WTC11 (cell line): ENCODE measurements around the gene SMCO2. TPM values are rescaled to one million over a fixed set of nuclear protein-coding genes. Genes with fewer than 3 reads are reported as not detected.

Source experiments
- ATAC-seq: fragments of 200-7000 bp; cut with Tn5 transposase; 2 replicates; pipeline ENCODE4 v1.10.0; 2021; ENCODE audit warnings: mild to moderate bottlenecking, moderate library complexity
- CTCF ChIA-PET: fragments of 300-600 bp; sonication (Branson Sonifier 250); formaldehyde crosslinking; loops from one replicate; lab custom pipeline; 2021; ENCODE audit warnings: antibody characterized with exemption; lab: Charles Lee
- POLR2A ChIA-PET: fragments of 350-600 bp; sonication (Branson Sonifier 250); formaldehyde crosslinking; loops from one replicate; lab custom pipeline; 2021; ENCODE audit warnings: antibody characterized with exemption; lab: Charles Lee
- DNase-seq: peaks from one replicate; pipeline ENCODE4 v3.0.0; 2021; ENCODE audit warnings: low spot score
- H3K27ac Mint-ChIP-seq: 2 replicates; pipeline ENCODE4 v1.8.0; 2021; ENCODE audit warnings: mixed read lengths
- H3K27me3 Mint-ChIP-seq: 2 replicates; pipeline ENCODE4 v1.8.0; 2021; ENCODE audit warnings: low read depth, mild to moderate bottlenecking, moderate library complexity, mixed read lengths
- H3K36me3 Mint-ChIP-seq: 2 replicates; pipeline ENCODE4 v1.8.0; 2021; ENCODE audit warnings: mixed read lengths
- H3K4me1 Mint-ChIP-seq: 2 replicates; pipeline ENCODE4 v1.8.0; 2022; ENCODE audit warnings: mixed read lengths
- H3K4me3 Mint-ChIP-seq: 2 replicates; pipeline ENCODE4 v1.8.0; 2021; ENCODE audit warnings: mild to moderate bottlenecking, moderate library complexity, mixed read lengths
- H3K9me3 Mint-ChIP-seq: 2 replicates; pipeline ENCODE4 v1.8.0; 2021; ENCODE audit warnings: mixed read lengths
- CTCF ChIP-seq: fragments of 200-600 bp; IDR thresholded peaks from 2 replicates; pipeline ENCODE4 v1.8.0; 2022; ENCODE audit warnings: antibody characterized with exemption
- ESRRA ChIP-seq: sonication (generic); formaldehyde crosslinking; IDR thresholded peaks from 2 replicates; pipeline ENCODE4 v1.8.1; 2022; ENCODE audit warnings: mild to moderate bottlenecking, missing genetic modification reagents, borderline replicate concordance
- GABPB1 ChIP-seq: sonication (generic); formaldehyde crosslinking; IDR thresholded peaks from 2 replicates; pipeline ENCODE4 v1.8.1; 2023; ENCODE audit warnings: mild to moderate bottlenecking, missing genetic modification reagents
- GRHL2 ChIP-seq: fragments of 250-450 bp; sonication (Bioruptor Pico); IDR thresholded peaks from 2 replicates; pipeline ENCODE4 v1.8.0; 2022; ENCODE audit warnings: mild to moderate bottlenecking, moderate library complexity; ENCODE audit not compliant: insufficient replicate concordance, severe bottlenecking
- JAZF1 ChIP-seq: fragments of 250-450 bp; sonication (Bioruptor Pico); IDR thresholded peaks from 2 replicates; pipeline ENCODE4 v1.9.0; 2021; ENCODE audit warnings: moderate library complexity, mild to moderate bottlenecking, inconsistent platforms
- MLX ChIP-seq: sonication (generic); formaldehyde crosslinking; IDR thresholded peaks from 2 replicates; pipeline ENCODE4 v1.8.1; 2023; ENCODE audit warnings: mild to moderate bottlenecking, missing genetic modification reagents, moderate library complexity
- MYBL2 ChIP-seq: sonication (generic); formaldehyde crosslinking; IDR thresholded peaks from 2 replicates; pipeline ENCODE4 v1.8.1; 2023; ENCODE audit warnings: mild to moderate bottlenecking, moderate library complexity, missing genetic modification reagents
- NFYB ChIP-seq: sonication (generic); formaldehyde crosslinking; conservative IDR thresholded peaks from 2 replicates; pipeline ENCODE4 v1.8.0; 2022; ENCODE audit warnings: low read depth, missing genetic modification reagents
- PRRX2 ChIP-seq: fragments of 250-450 bp; sonication (Bioruptor Pico); IDR thresholded peaks from 2 replicates; pipeline ENCODE4 v1.8.0; 2021; ENCODE audit warnings: mild to moderate bottlenecking
- TCF7 ChIP-seq: sonication (generic); formaldehyde crosslinking; IDR thresholded peaks from 2 replicates; pipeline ENCODE4 v1.8.0; 2022; ENCODE audit warnings: mild to moderate bottlenecking, low read depth, missing genetic modification reagents, moderate library complexity
- TP53 ChIP-seq: sonication (generic); formaldehyde crosslinking; IDR thresholded peaks from 2 replicates; pipeline ENCODE4 v1.8.1; 2023; ENCODE audit warnings: mild to moderate bottlenecking, missing genetic modification reagents
- ZBTB21 ChIP-seq: sonication (generic); formaldehyde crosslinking; IDR thresholded peaks from 2 replicates; pipeline ENCODE4 v1.8.1; 2023; ENCODE audit warnings: mild to moderate bottlenecking, missing genetic modification reagents, borderline replicate concordance
- ZNF671 ChIP-seq: fragments of 250-450 bp; sonication (Bioruptor Pico); IDR thresholded peaks from 2 replicates; pipeline ENCODE4 v1.8.0; 2021; ENCODE audit warnings: mild to moderate bottlenecking
- total RNA-seq: library from RNA; stranded (reverse); gene quantifications from 3 replicates; pipeline ENCODE4 v1.2.3, GENCODE V29; 2021
- TF ChIP-seq, protein P1 (sequence below): fragments of 250-450 bp; sonication (Bioruptor Pico); IDR thresholded peaks from 2 replicates; pipeline ENCODE4 v2.1.2; 2022; ENCODE audit warnings: mild to moderate bottlenecking, moderate library complexity
- TF ChIP-seq, protein P2 (sequence below): sonication (generic); formaldehyde crosslinking; IDR thresholded peaks from 2 replicates; pipeline ENCODE4 v1.8.0; 2023; ENCODE audit warnings: mild to moderate bottlenecking, missing genetic modification reagents
- TF ChIP-seq, protein P3 (sequence below): sonication (generic); formaldehyde crosslinking; IDR thresholded peaks from 2 replicates; pipeline ENCODE4 v1.8.1; 2022; ENCODE audit warnings: mild to moderate bottlenecking, missing genetic modification reagents, moderate library complexity, borderline replicate concordance
- TF ChIP-seq, protein P4 (sequence below): sonication (generic); formaldehyde crosslinking; IDR thresholded peaks from 2 replicates; pipeline ENCODE4 v1.8.0; 2023; ENCODE audit warnings: missing genetic modification reagents, mild to moderate bottlenecking, borderline replicate concordance

SMCO2 gene
- total RNA-seq, 1 experiment from 2014 or later: 0.52 TPM

GRCh38 chr12:27424631-27425230 lies 21.8 kb upstream of the SMCO2 start:
- Mint-ChIP-seq H3K9me3 (no peaks in the 10 kb centered on the region), H3K4me1 (peaks cover 4% of the 10 kb centered on the region), H3K36me3 (no peaks in the 10 kb centered on the region), H3K27ac (no peak overlapping the region), H3K4me3 (no peak overlapping the region), H3K27me3 (no peaks in the 10 kb centered on the region)
- no peak for DNase-seq
- ChIA-PET CTCF (interaction anchor here (0.6 to 1.1 kb wide), 14 partner anchors 9 to 238 kb away, joined by 3 to 8 read pairs (median 3); partner anchors contain the start of gene PPFIBP1), POLR2A (interaction anchor here (0.5 kb wide), 1 partner anchor 145 kb away, joined by 5 read pairs; no protein-coding TSS in a partner anchor)
- TF ChIP-seq ZBTB21: no peak
- TF ChIP-seq CTCF: peak; percentile 24; the same call in 1 of the 2 replicates
- TF ChIP-seq ESRRA (CRISPR knock-in tag): no peak
- ATAC-seq: peak; percentile 64

DNA sequence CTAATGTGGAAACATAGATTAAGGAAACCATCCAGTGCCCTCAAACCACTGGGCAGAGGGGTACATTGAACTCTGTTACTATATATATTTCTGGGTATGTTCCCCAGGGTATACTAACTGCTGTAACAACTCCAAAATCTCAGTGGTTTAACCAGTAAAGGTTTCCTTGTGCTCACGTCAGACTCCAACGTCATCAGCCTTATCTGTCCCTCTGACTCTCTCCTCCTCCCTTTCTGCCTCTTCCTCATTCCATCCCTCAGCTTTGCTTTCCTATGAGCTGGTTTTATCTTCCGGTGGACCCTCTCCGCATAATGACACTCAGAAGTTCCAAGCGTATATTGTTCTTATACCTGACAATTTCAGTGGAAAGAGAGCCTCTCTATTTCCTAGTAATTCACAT lies 21.2 kb upstream of the SMCO2 start:
- Mint-ChIP-seq H3K9me3 (no peaks in the 10 kb centered on the region), H3K27ac (no peak overlapping the region; the same call in 1 of the 2 replicates), H3K4me1 (peaks cover 4% of the 10 kb centered on the region), H3K27me3 (no peaks in the 10 kb centered on the region), H3K36me3 (no peaks in the 10 kb centered on the region), H3K4me3 (no peak overlapping the region)
- no peak for DNase-seq
- ATAC-seq: no peak
- ChIA-PET CTCF (interaction anchor here (1.0 to 1.1 kb wide), 7 partner anchors 9 to 237 kb away, joined by 3 to 8 read pairs (median 3); partner anchors contain the start of gene PPFIBP1), POLR2A (no interaction called here)
- TF ChIP-seq, protein P1, sequence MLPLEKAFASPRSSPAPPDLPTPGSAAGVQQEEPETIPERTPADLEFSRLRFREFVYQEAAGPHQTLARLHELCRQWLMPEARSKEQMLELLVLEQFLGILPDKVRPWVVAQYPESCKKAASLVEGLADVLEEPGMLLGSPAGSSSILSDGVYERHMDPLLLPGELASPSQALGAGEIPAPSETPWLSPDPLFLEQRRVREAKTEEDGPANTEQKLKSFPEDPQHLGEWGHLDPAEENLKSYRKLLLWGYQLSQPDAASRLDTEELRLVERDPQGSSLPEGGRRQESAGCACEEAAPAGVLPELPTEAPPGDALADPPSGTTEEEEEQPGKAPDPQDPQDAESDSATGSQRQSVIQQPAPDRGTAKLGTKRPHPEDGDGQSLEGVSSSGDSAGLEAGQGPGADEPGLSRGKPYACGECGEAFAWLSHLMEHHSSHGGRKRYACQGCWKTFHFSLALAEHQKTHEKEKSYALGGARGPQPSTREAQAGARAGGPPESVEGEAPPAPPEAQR (CRISPR knock-in tag): no peak

DNA sequence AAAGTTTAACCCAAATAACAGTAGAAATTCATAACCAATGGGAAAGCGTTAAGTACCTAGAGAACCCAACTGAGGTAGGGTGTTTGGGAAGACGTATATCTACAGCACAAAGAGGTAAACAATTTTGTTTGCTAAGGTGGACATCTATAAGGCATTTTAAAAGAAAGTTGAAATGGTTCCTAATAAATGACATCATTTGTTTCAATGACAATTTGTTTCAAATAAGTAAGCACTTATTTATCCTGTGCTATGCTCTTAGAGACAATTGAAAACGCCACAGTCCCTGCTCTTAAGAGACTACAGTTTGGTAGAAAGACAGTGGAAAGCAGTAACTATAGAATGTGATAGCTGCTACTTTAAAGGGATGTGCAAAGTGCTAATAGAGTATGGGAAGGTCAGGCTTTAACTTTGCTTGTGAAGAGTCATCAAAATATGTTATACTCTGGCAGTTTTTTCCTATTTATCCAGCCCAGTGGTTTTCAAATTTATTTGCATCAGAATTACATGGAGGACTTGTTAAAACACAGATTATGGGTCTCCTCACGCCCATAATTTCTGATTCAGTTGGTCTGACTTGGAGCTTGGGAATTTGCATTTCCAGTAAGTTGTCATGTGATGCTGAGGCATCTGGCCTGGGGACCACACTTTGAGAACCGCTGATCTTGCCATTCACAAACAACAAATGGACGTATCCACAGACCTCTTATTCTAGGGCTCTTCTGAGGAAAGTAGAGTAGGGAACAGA lies 19.6 kb upstream of the SMCO2 start:
- CTCF ChIA-PET: no interaction called here
- no peak overlapping the region for H3K27ac Mint-ChIP-seq

More for the DNA sequence above, 19.6 kb upstream of the SMCO2 start:
- ATAC-seq: no peak
- no peak for DNase-seq
- H3K4me1 Mint-ChIP-seq: peaks cover 4% of the 10 kb centered on the region
- H3K9me3 Mint-ChIP-seq: peaks cover 9% of the 10 kb centered on the region
- TF ChIP-seq TCF7 (CRISPR knock-in tag) (no peak), NFYB (CRISPR knock-in tag) (no peak), JAZF1 (CRISPR knock-in tag) (no peak), PRRX2 (no peak), MYBL2 (CRISPR knock-in tag) (no peak), MLX (no peak), GRHL2 (no peak), TP53 (CRISPR knock-in tag) (no peak), GABPB1 (CRISPR knock-in tag) (no peak), ZNF671 (CRISPR knock-in tag) (no peak)
- TF ChIP-seq, protein P2, sequence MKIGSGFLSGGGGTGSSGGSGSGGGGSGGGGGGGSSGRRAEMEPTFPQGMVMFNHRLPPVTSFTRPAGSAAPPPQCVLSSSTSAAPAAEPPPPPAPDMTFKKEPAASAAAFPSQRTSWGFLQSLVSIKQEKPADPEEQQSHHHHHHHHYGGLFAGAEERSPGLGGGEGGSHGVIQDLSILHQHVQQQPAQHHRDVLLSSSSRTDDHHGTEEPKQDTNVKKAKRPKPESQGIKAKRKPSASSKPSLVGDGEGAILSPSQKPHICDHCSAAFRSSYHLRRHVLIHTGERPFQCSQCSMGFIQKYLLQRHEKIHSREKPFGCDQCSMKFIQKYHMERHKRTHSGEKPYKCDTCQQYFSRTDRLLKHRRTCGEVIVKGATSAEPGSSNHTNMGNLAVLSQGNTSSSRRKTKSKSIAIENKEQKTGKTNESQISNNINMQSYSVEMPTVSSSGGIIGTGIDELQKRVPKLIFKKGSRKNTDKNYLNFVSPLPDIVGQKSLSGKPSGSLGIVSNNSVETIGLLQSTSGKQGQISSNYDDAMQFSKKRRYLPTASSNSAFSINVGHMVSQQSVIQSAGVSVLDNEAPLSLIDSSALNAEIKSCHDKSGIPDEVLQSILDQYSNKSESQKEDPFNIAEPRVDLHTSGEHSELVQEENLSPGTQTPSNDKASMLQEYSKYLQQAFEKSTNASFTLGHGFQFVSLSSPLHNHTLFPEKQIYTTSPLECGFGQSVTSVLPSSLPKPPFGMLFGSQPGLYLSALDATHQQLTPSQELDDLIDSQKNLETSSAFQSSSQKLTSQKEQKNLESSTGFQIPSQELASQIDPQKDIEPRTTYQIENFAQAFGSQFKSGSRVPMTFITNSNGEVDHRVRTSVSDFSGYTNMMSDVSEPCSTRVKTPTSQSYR: no peak
- TF ChIP-seq, protein P3, sequence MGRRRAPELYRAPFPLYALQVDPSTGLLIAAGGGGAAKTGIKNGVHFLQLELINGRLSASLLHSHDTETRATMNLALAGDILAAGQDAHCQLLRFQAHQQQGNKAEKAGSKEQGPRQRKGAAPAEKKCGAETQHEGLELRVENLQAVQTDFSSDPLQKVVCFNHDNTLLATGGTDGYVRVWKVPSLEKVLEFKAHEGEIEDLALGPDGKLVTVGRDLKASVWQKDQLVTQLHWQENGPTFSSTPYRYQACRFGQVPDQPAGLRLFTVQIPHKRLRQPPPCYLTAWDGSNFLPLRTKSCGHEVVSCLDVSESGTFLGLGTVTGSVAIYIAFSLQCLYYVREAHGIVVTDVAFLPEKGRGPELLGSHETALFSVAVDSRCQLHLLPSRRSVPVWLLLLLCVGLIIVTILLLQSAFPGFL (CRISPR knock-in tag): no peak
- TF ChIP-seq, protein P4, sequence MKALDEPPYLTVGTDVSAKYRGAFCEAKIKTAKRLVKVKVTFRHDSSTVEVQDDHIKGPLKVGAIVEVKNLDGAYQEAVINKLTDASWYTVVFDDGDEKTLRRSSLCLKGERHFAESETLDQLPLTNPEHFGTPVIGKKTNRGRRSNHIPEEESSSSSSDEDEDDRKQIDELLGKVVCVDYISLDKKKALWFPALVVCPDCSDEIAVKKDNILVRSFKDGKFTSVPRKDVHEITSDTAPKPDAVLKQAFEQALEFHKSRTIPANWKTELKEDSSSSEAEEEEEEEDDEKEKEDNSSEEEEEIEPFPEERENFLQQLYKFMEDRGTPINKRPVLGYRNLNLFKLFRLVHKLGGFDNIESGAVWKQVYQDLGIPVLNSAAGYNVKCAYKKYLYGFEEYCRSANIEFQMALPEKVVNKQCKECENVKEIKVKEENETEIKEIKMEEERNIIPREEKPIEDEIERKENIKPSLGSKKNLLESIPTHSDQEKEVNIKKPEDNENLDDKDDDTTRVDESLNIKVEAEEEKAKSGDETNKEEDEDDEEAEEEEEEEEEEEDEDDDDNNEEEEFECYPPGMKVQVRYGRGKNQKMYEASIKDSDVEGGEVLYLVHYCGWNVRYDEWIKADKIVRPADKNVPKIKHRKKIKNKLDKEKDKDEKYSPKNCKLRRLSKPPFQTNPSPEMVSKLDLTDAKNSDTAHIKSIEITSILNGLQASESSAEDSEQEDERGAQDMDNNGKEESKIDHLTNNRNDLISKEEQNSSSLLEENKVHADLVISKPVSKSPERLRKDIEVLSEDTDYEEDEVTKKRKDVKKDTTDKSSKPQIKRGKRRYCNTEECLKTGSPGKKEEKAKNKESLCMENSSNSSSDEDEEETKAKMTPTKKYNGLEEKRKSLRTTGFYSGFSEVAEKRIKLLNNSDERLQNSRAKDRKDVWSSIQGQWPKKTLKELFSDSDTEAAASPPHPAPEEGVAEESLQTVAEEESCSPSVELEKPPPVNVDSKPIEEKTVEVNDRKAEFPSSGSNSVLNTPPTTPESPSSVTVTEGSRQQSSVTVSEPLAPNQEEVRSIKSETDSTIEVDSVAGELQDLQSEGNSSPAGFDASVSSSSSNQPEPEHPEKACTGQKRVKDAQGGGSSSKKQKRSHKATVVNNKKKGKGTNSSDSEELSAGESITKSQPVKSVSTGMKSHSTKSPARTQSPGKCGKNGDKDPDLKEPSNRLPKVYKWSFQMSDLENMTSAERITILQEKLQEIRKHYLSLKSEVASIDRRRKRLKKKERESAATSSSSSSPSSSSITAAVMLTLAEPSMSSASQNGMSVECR (CRISPR knock-in tag): no peak
- TF ChIP-seq, all 79 proteins: peak for 0
- no peaks in the 10 kb centered on the region for H3K27me3 Mint-ChIP-seq
- H3K36me3 Mint-ChIP-seq: peaks cover 7% of the 10 kb centered on the region
- POLR2A ChIA-PET: no interaction called here
- H3K4me3 Mint-ChIP-seq: no peak overlapping the region
